K562 (cell line): Measurements from ENCODE around the gene EEF1AKMT4.

Source experiments
- MED1 ChIP-seq: sonication (generic); formaldehyde crosslinking; IDR thresholded peaks from 2 replicates; pipeline ENCODE4 v1.8.1; 2023; ENCODE audit warnings: missing genetic modification reagents, borderline replicate concordance
- TF ChIP-seq, protein P1 (sequence below): fragments of 200-800 bp; sonication (Bioruptor generic); IDR thresholded peaks from 2 replicates; pipeline ENCODE4 v1.6.1; 2016; ENCODE audit warnings: missing genetic modification characterization, missing compliant biosample characterization

DNA sequence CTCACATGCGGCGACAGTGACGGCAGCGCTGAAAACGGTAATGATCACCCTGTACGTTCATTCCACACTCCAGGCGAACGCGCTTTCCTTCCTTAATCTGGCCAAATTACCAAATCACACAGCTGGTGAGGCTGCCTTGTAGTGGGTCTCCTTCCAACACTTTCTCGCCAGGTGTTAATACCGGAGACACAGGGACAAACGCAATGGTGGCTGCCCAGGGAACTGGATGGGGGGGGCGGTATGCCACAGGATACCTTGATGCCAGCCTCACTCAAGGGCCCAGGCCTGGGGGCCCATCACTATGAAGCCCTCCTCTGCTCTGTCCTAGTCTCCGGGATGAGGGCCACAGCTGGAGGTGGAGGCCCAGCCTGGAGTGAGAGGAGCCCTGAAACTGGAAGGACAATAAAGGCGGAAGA lies 13.3 kb downstream of the EEF1AKMT4 start:
- no peak for TF ChIP-seq MED1
- TF ChIP-seq, protein P1, sequence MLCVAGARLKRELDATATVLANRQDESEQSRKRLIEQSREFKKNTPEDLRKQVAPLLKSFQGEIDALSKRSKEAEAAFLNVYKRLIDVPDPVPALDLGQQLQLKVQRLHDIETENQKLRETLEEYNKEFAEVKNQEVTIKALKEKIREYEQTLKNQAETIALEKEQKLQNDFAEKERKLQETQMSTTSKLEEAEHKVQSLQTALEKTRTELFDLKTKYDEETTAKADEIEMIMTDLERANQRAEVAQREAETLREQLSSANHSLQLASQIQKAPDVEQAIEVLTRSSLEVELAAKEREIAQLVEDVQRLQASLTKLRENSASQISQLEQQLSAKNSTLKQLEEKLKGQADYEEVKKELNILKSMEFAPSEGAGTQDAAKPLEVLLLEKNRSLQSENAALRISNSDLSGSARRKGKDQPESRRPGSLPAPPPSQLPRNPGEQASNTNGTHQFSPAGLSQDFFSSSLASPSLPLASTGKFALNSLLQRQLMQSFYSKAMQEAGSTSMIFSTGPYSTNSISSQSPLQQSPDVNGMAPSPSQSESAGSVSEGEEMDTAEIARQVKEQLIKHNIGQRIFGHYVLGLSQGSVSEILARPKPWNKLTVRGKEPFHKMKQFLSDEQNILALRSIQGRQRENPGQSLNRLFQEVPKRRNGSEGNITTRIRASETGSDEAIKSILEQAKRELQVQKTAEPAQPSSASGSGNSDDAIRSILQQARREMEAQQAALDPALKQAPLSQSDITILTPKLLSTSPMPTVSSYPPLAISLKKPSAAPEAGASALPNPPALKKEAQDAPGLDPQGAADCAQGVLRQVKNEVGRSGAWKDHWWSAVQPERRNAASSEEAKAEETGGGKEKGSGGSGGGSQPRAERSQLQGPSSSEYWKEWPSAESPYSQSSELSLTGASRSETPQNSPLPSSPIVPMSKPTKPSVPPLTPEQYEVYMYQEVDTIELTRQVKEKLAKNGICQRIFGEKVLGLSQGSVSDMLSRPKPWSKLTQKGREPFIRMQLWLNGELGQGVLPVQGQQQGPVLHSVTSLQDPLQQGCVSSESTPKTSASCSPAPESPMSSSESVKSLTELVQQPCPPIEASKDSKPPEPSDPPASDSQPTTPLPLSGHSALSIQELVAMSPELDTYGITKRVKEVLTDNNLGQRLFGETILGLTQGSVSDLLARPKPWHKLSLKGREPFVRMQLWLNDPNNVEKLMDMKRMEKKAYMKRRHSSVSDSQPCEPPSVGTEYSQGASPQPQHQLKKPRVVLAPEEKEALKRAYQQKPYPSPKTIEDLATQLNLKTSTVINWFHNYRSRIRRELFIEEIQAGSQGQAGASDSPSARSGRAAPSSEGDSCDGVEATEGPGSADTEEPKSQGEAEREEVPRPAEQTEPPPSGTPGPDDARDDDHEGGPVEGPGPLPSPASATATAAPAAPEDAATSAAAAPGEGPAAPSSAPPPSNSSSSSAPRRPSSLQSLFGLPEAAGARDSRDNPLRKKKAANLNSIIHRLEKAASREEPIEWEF (CRISPR knock-in tag) = no peak
